HepG2 (cell line): ENCODE measurements around the gene NKRF. TPM values are rescaled to one million over a fixed set of nuclear protein-coding genes. Genes with fewer than 3 reads are reported as not detected.

ENCODE experiments used
- CHD2 ChIP-seq: IDR thresholded peaks from 2 replicates; pipeline ENCODE4 v1.6.1; 2011; ENCODE audit warnings: low read depth, low read length, improper control_type of control experiment
- FOXA3 ChIP-seq: IDR thresholded peaks from 2 replicates; pipeline ENCODE4 v1.6.1; 2016; ENCODE audit warnings: missing genetic modification reagents, missing compliant biosample characterization
- GABPA ChIP-seq, 2 experiments: IDR thresholded peaks; 2 replicates each; pipeline ENCODE4 v1.6.1; 2011 to 2016; ENCODE audit warnings: low read depth in 2 of 2, low read length in 1 of 2, missing biosample characterization in 1 of 2, missing genetic modification characterization in 1 of 2
- HOXA7 ChIP-seq: sonication (generic); formaldehyde crosslinking; IDR thresholded peaks from 2 replicates; pipeline ENCODE4 v1.8.1; 2022; ENCODE audit warnings: mild to moderate bottlenecking, missing genetic modification reagents, moderate library complexity
- SP2 ChIP-seq: sonication (generic); formaldehyde crosslinking; IDR thresholded peaks from 2 replicates; pipeline ENCODE4 v1.5.1; 2020; ENCODE audit warnings: mild to moderate bottlenecking, missing genetic modification reagents
- ZBTB26 ChIP-seq: IDR thresholded peaks from 2 replicates; pipeline ENCODE4 v1.6.1; 2016; ENCODE audit warnings: missing compliant biosample characterization, missing genetic modification reagents, borderline replicate concordance
- ZNF337 ChIP-seq: sonication (generic); formaldehyde crosslinking; IDR thresholded peaks from 2 replicates; pipeline ENCODE4 v1.5.1; 2020; ENCODE audit warnings: missing genetic modification reagents, low read depth, mild to moderate bottlenecking, borderline replicate concordance
- ZNF746 ChIP-seq: sonication (generic); formaldehyde crosslinking; IDR thresholded peaks from 2 replicates; pipeline ENCODE4 v1.8.0; 2022; ENCODE audit warnings: mild to moderate bottlenecking, missing genetic modification reagents
- ZSCAN12 ChIP-seq: sonication (generic); formaldehyde crosslinking; IDR thresholded peaks from 2 replicates; pipeline ENCODE4 v1.9.0; 2021; ENCODE audit warnings: mild to moderate bottlenecking, missing genetic modification reagents
- polyA plus RNA-seq, 8 experiments: library from polyadenylated mRNA; depleted of rRNA in 3 of 8; stranded (reverse) in 7 of 8; unstranded in 1 of 8; fragments of >200 nt; fragmentation: Illumina TruSeq in 4 of 8; extraction: Trizol in 4 of 8; gene quantifications; 2 replicates each; pipeline versions ENCODE4 v1.2.1 to v1.2.3, GENCODE V29; 2011 to 2016; ENCODE audit warnings: low read depth in 4 of 8, missing spikeins in 1 of 8, mixed read lengths in 1 of 8; ENCODE audit not compliant: insufficient read depth in 1 of 8
- total RNA-seq, 5 experiments: library from RNA; depleted of rRNA; stranded (reverse); fragments of >200 nt; fragmentation: Illumina TruSeq; extraction: Trizol; gene quantifications; 2 replicates each; pipeline ENCODE4 v1.2.3, GENCODE V29; 2016; ENCODE audit warnings: low read depth in 1 of 5
- TF ChIP-seq, protein P1 (sequence below): sonication (generic); formaldehyde crosslinking; IDR thresholded peaks from 2 replicates; pipeline ENCODE4 v1.5.1; 2020; ENCODE audit warnings: missing genetic modification reagents, mild to moderate bottlenecking, borderline replicate concordance
- TF ChIP-seq, protein P2 (sequence below): sonication (generic); formaldehyde crosslinking; IDR thresholded peaks from 2 replicates; pipeline ENCODE4 v1.4.0; 2020; ENCODE audit warnings: missing genetic modification reagents
- TF ChIP-seq, protein P3 (sequence below): sonication (generic); formaldehyde crosslinking; IDR thresholded peaks from 2 replicates; pipeline ENCODE4 v1.5.1; 2020; ENCODE audit warnings: mild to moderate bottlenecking, missing genetic modification reagents, moderate library complexity
- TF ChIP-seq, protein P4 (sequence below): sonication (generic); formaldehyde crosslinking; IDR thresholded peaks from 2 replicates; pipeline ENCODE4 v1.4.0; 2020; ENCODE audit warnings: missing genetic modification reagents

The NKRF gene
- total and polyA plus RNA-seq, 2 of the 13 experiments (the other 11 are each of a cell fraction or from before 2014, with no cell fraction given) = 3.3 to 6.0 TPM

- TF ChIP-seq, protein P1, sequence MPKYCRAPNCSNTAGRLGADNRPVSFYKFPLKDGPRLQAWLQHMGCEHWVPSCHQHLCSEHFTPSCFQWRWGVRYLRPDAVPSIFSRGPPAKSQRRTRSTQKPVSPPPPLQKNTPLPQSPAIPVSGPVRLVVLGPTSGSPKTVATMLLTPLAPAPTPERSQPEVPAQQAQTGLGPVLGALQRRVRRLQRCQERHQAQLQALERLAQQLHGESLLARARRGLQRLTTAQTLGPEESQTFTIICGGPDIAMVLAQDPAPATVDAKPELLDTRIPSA = no peak
- TF ChIP-seq, protein P2, sequence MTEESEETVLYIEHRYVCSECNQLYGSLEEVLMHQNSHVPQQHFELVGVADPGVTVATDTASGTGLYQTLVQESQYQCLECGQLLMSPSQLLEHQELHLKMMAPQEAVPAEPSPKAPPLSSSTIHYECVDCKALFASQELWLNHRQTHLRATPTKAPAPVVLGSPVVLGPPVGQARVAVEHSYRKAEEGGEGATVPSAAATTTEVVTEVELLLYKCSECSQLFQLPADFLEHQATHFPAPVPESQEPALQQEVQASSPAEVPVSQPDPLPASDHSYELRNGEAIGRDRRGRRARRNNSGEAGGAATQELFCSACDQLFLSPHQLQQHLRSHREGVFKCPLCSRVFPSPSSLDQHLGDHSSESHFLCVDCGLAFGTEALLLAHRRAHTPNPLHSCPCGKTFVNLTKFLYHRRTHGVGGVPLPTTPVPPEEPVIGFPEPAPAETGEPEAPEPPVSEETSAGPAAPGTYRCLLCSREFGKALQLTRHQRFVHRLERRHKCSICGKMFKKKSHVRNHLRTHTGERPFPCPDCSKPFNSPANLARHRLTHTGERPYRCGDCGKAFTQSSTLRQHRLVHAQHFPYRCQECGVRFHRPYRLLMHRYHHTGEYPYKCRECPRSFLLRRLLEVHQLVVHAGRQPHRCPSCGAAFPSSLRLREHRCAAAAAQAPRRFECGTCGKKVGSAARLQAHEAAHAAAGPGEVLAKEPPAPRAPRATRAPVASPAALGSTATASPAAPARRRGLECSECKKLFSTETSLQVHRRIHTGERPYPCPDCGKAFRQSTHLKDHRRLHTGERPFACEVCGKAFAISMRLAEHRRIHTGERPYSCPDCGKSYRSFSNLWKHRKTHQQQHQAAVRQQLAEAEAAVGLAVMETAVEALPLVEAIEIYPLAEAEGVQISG (CRISPR knock-in tag) = peak; percentile 48
- TF ChIP-seq, protein P3, sequence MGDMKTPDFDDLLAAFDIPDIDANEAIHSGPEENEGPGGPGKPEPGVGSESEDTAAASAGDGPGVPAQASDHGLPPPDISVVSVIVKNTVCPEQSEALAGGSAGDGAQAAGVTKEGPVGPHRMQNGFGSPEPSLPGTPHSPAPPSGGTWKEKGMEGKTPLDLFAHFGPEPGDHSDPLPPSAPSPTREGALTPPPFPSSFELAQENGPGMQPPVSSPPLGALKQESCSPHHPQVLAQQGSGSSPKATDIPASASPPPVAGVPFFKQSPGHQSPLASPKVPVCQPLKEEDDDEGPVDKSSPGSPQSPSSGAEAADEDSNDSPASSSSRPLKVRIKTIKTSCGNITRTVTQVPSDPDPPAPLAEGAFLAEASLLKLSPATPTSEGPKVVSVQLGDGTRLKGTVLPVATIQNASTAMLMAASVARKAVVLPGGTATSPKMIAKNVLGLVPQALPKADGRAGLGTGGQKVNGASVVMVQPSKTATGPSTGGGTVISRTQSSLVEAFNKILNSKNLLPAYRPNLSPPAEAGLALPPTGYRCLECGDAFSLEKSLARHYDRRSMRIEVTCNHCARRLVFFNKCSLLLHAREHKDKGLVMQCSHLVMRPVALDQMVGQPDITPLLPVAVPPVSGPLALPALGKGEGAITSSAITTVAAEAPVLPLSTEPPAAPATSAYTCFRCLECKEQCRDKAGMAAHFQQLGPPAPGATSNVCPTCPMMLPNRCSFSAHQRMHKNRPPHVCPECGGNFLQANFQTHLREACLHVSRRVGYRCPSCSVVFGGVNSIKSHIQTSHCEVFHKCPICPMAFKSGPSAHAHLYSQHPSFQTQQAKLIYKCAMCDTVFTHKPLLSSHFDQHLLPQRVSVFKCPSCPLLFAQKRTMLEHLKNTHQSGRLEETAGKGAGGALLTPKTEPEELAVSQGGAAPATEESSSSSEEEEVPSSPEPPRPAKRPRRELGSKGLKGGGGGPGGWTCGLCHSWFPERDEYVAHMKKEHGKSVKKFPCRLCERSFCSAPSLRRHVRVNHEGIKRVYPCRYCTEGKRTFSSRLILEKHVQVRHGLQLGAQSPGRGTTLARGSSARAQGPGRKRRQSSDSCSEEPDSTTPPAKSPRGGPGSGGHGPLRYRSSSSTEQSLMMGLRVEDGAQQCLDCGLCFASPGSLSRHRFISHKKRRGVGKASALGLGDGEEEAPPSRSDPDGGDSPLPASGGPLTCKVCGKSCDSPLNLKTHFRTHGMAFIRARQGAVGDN (CRISPR knock-in tag) = peak; percentile 78
- TF ChIP-seq CHD2 = no peak
- TF ChIP-seq HOXA7 (CRISPR knock-in tag) = no peak
- no peak for TF ChIP-seq ZSCAN12 (CRISPR knock-in tag)
- TF ChIP-seq FOXA3 (CRISPR knock-in tag) = peak; percentile 13; the same call in 1 of the 2 replicates
- TF ChIP-seq, protein P4, sequence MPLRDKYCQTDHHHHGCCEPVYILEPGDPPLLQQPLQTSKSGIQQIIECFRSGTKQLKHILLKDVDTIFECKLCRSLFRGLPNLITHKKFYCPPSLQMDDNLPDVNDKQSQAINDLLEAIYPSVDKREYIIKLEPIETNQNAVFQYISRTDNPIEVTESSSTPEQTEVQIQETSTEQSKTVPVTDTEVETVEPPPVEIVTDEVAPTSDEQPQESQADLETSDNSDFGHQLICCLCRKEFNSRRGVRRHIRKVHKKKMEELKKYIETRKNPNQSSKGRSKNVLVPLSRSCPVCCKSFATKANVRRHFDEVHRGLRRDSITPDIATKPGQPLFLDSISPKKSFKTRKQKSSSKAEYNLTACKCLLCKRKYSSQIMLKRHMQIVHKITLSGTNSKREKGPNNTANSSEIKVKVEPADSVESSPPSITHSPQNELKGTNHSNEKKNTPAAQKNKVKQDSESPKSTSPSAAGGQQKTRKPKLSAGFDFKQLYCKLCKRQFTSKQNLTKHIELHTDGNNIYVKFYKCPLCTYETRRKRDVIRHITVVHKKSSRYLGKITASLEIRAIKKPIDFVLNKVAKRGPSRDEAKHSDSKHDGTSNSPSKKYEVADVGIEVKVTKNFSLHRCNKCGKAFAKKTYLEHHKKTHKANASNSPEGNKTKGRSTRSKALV (CRISPR knock-in tag) = no peak
- no peak for TF ChIP-seq ZNF746
- no peak for TF ChIP-seq ZBTB26 (CRISPR knock-in tag)
- no peak for TF ChIP-seq SP2 (CRISPR knock-in tag)
- TF ChIP-seq GABPA (IDR thresholded peaks at IDR 0.05; ENCODE audit: low read depth, low read length) = no peak
- peak; percentile 54; the same call in 1 of the 2 replicates for TF ChIP-seq GABPA (CRISPR knock-in tag; IDR thresholded peaks at IDR 0.05; ENCODE audit: low read depth)
- TF ChIP-seq ZNF337 = 0 out of 2 replicates have a peak, but pooled peaks have one; percentile 62
Measured at GRCh38 chrX:119574394-119575266, 31.6 kb downstream of the NKRF start, which contains the start of gene UBE2A (continued).
